Endothelial cell of umbilical vein (primary cell): ENCODE data around the gene CADPS. TPM values are rescaled to one million over a fixed set of nuclear protein-coding genes. Genes with fewer than 3 reads are reported as not detected.

Experiments used
- BruUV-seq: library from RNA; stranded (reverse); fragments of 400-500 nt; replicated peaks from 2 replicates; lab custom pipeline; 2021; lab: Mats Ljungman, UMichigan
- CTCF ChIA-PET: fragments of 300-600, 350-600 bp; sonication (Branson Sonifier 250); formaldehyde crosslinking; loops from one replicate; lab custom pipeline; 2021; ENCODE audit warnings: antibody characterized with exemption, inconsistent platforms; lab: Charles Lee
- POLR2A ChIA-PET: fragments of 300-600, 350-600 bp; sonication (Branson Sonifier 250); formaldehyde crosslinking; loops from one replicate; lab custom pipeline; 2021; ENCODE audit warnings: antibody characterized with exemption, inconsistent platforms; lab: Charles Lee
- DNase-seq: peaks from one replicate; pipeline ENCODE4 v3.0.0-alpha.2; 2011; ENCODE audit warnings: low read depth, low spot score
- FAIRE-seq: peaks from 2 replicates; lab custom pipeline; 2011; peaks lifted over from hg19 to GRCh38; lab: Jason Lieb, UNC
- H2AFZ ChIP-seq: 2 replicates; pipeline ENCODE4 v1.6.0; 2012; ENCODE audit warnings: low read depth, low read length, control low read depth, inconsistent platforms
- H3K27ac ChIP-seq: 2 replicates; pipeline ENCODE4 v1.5.1; 2011; ENCODE audit warnings: low read depth, mild to moderate bottlenecking, control low read depth, low read length, moderate library complexity; ENCODE audit not compliant: insufficient read depth
- H3K27me3 ChIP-seq, 2 experiments: 2 replicates each; pipeline versions ENCODE4 v1.6.0 to v1.6.1; 2011; ENCODE audit warnings: low read length in 2 of 2, mixed read lengths in 1 of 2; ENCODE audit not compliant: control insufficient read depth in 2 of 2, insufficient read depth in 2 of 2
- H3K36me3 ChIP-seq, 2 experiments: 2 replicates in 1 of 2; 3 replicates in 1 of 2; pipeline ENCODE4 v1.5.1; 2011; ENCODE audit warnings: low read length in 2 of 2, mild to moderate bottlenecking in 1 of 2, moderate library complexity in 1 of 2; ENCODE audit not compliant: control insufficient read depth in 2 of 2, insufficient read depth in 2 of 2; ENCODE audit errors: extremely low read depth in 1 of 2
- H3K4me1 ChIP-seq: 3 replicates; pipeline ENCODE4 v1.5.1; 2011; ENCODE audit warnings: mild to moderate bottlenecking, low read length; ENCODE audit not compliant: control insufficient read depth, insufficient read depth; ENCODE audit errors: extremely low read depth
- H3K4me2 ChIP-seq: 2 replicates; pipeline ENCODE4 v1.6.1; 2011; ENCODE audit warnings: low read length, control low read depth, mixed read lengths; ENCODE audit not compliant: insufficient read depth
- H3K4me3 ChIP-seq, 3 experiments: fragments of 200-600 bp in 1 of 3; sonication (generic), shearing (Covaris generic) in 1 of 3; replicated peaks in 1 of 3; 2 replicates each; pipeline ENCODE4 v1.5.1; 2011 to 2016; ENCODE audit warnings: control low read depth in 3 of 3, low read length in 3 of 3, mild to moderate bottlenecking in 2 of 3, inconsistent platforms in 1 of 3, low read depth in 1 of 3, moderate library complexity in 1 of 3; ENCODE audit not compliant: insufficient read depth in 1 of 3
- H3K79me2 ChIP-seq: 2 replicates; pipeline ENCODE4 v1.6.0; 2012; ENCODE audit warnings: low read length, inconsistent platforms; ENCODE audit not compliant: control insufficient read depth, insufficient read depth
- H3K9ac ChIP-seq: replicated peaks from 2 replicates; pipeline ENCODE3; 2011; ENCODE audit warnings: low read length, control low read depth; ENCODE audit not compliant: insufficient read depth; ENCODE audit errors: extremely low read depth
- H3K9me1 ChIP-seq: replicated peaks from 3 replicates; pipeline ENCODE4 v1.6.0; 2011; ENCODE audit warnings: mild to moderate bottlenecking, low read length; ENCODE audit not compliant: control insufficient read depth, insufficient read depth; ENCODE audit errors: extremely low read depth
- H3K9me3 ChIP-seq: replicated peaks from 2 replicates; pipeline ENCODE4 v1.5.1; 2012; ENCODE audit warnings: low read length, inconsistent platforms; ENCODE audit not compliant: control insufficient read depth, insufficient read depth
- H4K20me1 ChIP-seq: replicated peaks from 2 replicates; pipeline ENCODE3; 2011; ENCODE audit warnings: mild to moderate bottlenecking, low read length; ENCODE audit not compliant: control insufficient read depth, insufficient read depth; ENCODE audit errors: extremely low read depth
- CTCF ChIP-seq, 2 donors: IDR thresholded peaks; 1 replicate in 1 of 2; 2 replicates in 1 of 2; pipeline ENCODE4 v1.5.1; 2011; ENCODE audit warnings: low read length in 2 of 2, mild to moderate bottlenecking in 2 of 2, moderate library complexity in 2 of 2, control low read depth in 1 of 2, inconsistent platforms in 1 of 2, low read depth in 1 of 2; ENCODE audit not compliant: insufficient read depth in 1 of 2; ENCODE audit errors: extremely low read depth in 1 of 2
- EZH2 ChIP-seq: IDR thresholded peaks from 2 replicates; pipeline ENCODE4 v1.6.1; 2012; ENCODE audit warnings: borderline replicate concordance, low read depth, mild to moderate bottlenecking, moderate library complexity, low read length, inconsistent platforms; ENCODE audit not compliant: severe bottlenecking
- FOS ChIP-seq: IDR thresholded peaks from 2 replicates; pipeline ENCODE4 v1.6.1; 2011; ENCODE audit warnings: mild to moderate bottlenecking, low read length, moderate library complexity, borderline replicate concordance; ENCODE audit not compliant: insufficient read depth
- GATA2 ChIP-seq: IDR thresholded peaks from 2 replicates; pipeline ENCODE4 v1.7.0; 2011; ENCODE audit warnings: low read depth, mild to moderate bottlenecking, moderate library complexity, mixed read lengths, low read length; ENCODE audit not compliant: insufficient read length, insufficient read depth
- JUN ChIP-seq: IDR thresholded peaks from 2 replicates; pipeline ENCODE4 v1.6.1; 2011; ENCODE audit warnings: borderline replicate concordance, low read depth; ENCODE audit not compliant: insufficient read length, insufficient read depth
- MAX ChIP-seq: IDR thresholded peaks from 2 replicates; pipeline ENCODE4 v1.6.1; 2011; ENCODE audit not compliant: insufficient read depth, insufficient read length
- MYC ChIP-seq: IDR thresholded peaks from one replicate; pipeline ENCODE4 v1.6.1; 2011; ENCODE audit warnings: mild to moderate bottlenecking, low read depth, low read length
- POLR2A ChIP-seq: IDR thresholded peaks from 2 replicates; pipeline ENCODE4 v1.6.1; 2012; ENCODE audit warnings: low read depth, mild to moderate bottlenecking, control low read depth, low read length
- POLR2AphosphoS5 ChIP-seq: IDR thresholded peaks from 2 replicates; pipeline ENCODE4 v1.6.1; 2012; ENCODE audit warnings: low read depth, mild to moderate bottlenecking, control low read depth, low read length, moderate library complexity; ENCODE audit not compliant: insufficient read depth
- dilution Hi-C: fragments of 300-500 bp; cut with MboI; formaldehyde crosslinking; loops from one replicate; pipeline ENCODE4 v1.15.0; 2019; ENCODE audit warnings: low sequenced_read_pairs; ENCODE audit not compliant: extremely low pct_ligation_motif_present
- intact Hi-C: fragments of 100-400 bp; cut with micrococcal nuclease; formaldehyde crosslinking; loops from one replicate; pipeline ENCODE4 v1.10.0; 2022
- polyA plus RNA-seq, 4 experiments: library from polyadenylated mRNA; depleted of rRNA in 3 of 4; stranded (reverse) in 3 of 4; unstranded in 1 of 4; fragments of >200 nt; gene quantifications; 2 replicates each; pipeline versions ENCODE4 v1.2.1 to v1.2.3, GENCODE V29; 2011 to 2012; ENCODE audit warnings: missing spikeins in 1 of 4
- total RNA-seq: library from RNA; stranded (reverse); gene quantifications from 2 replicates; pipeline ENCODE4 v1.2.3, GENCODE V29; 2021

The CADPS gene
- total and polyA plus RNA-seq, 2 donors (not counting 3 experiments of a cell fraction or from before 2014, with no cell fraction given): not detected

DNA sequence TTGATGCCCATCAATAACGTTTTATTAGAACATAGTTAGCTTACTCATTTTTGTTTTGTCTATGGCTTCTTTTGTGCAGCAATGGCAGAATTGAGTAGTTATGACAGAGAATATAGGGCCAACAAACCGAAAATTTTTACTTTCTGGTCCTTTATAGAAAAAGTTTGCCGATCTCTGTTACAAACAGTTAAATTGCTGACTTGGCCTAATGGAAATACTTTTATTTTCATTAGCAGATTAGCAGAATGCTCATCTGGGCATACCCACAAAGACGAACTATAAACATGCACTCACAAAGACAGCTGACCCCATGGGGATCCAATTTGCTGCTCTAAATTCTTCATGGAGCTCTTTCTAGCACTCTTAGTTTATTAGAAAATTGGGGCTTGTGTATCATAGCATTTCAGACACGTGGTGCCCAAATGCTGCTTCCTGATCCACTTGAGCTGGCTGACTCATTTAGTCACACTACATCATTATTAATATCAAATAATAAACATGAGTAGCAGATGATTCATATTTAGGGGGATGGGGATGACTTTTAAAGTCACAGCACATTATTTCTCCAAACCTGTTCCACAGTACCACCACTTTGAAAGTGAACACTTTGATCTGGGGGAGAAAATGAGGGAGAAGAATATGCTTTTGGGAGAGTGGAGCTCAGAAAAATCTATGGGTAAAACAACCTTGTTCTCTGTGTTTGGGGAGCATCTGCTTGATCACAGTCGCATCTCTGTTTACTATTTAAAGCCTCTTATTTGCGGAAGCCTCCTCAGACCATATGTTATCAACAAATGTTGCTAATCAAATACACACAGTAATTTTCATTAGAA, 273.8 kb downstream of the CADPS start:
- H3K4me3 ChIP-seq: no peak overlapping the region
- H2AFZ ChIP-seq: peak overlapping the region; percentile 27
- no peaks in the 10 kb centered on the region for H3K27me3 ChIP-seq
- dilution Hi-C loops (no loop called here), intact Hi-C loops (loop anchor here (1.0 to 10.0 kb wide), 3 partner anchors 14 to 1347 kb away; partner anchors contain the start of gene FHIT)
- peak; percentile 76 for TF ChIP-seq MYC
- TF ChIP-seq EZH2: no peak
- TF ChIP-seq POLR2AphosphoS5: peak; percentile 65
- peak; percentile 78 for TF ChIP-seq MAX
- TF ChIP-seq CTCF (IDR thresholded peaks at IDR 0.05; ENCODE audit: extremely low read depth in 1 of 2, insufficient read depth in 1 of 2, low read depth in 1 of 2, low read length in 2 of 2): no peak
- peak; percentile 99 for TF ChIP-seq FOS
- TF ChIP-seq GATA2: peak; percentile 49
- peak; percentile 94 for TF ChIP-seq JUN
- peak; percentile 31 for TF ChIP-seq POLR2A
- no peaks in the 10 kb centered on the region for H3K9me1 ChIP-seq
- H3K36me3 ChIP-seq: no peaks in the 10 kb centered on the region
- H3K4me1 ChIP-seq: peaks cover 58% of the 10 kb centered on the region
- POLR2A ChIA-PET: interaction anchor here (1.0 kb wide), 1 partner anchor 20 kb away, joined by 4 read pairs; no protein-coding TSS in a partner anchor
- CTCF ChIA-PET: interaction anchor here (0.6 to 1.6 kb wide), 7 partner anchors 9 to 42 kb away, joined by 3 to 14 read pairs (median 4); no protein-coding TSS in a partner anchor
- peak; percentile 56 for FAIRE-seq
- peak; percentile 88 for DNase-seq
- peak overlapping the region; percentile 40 for H3K4me2 ChIP-seq
- TSS peak; percentile 43 for BruUV-seq
- H3K9ac ChIP-seq: peak overlapping the region; percentile 53
- H3K79me2 ChIP-seq: no peaks in the 10 kb centered on the region
- no peaks in the 10 kb centered on the region for H4K20me1 ChIP-seq
- peak overlapping the region; percentile 98 for H3K27ac ChIP-seq
- H3K9me3 ChIP-seq: no peaks in the 10 kb centered on the region
